Stromal cell of bone marrow (primary cell): ENCODE data around the gene ARHGEF17.

Experiments
- DNase-seq: peaks from one replicate; pipeline ENCODE4 v3.0.0-alpha.2; 2012; ENCODE audit warnings: low read depth

Gene ARHGEF17

DNA sequence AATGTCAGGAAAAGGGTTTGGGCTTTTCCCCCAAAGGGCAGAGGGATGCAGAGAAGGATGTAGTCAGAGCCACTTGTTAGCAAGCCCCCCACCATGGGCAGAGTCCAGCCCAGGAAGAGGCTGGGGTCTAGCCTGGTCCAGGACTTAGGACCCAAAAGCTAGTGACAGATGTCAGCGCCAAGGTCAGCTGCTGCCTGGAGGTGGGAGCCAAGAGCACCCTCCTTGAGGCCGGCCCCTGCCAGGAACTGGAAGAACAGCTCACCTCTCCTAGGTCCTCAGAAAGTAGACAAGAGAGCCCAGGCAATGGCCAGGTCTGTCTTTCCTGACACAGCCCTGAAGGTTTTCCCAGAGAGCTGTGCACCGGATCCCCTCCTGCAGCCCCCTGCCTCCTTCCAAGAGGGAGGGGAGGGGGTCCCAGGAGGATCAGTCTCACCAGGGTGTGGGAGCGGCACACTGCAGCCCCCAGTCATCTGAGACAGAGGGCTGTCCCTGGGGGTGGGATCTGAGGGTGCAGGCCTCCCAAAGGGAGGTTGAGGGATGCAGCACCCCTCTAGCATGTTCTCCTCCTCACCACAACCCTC, 14.6 kb upstream of the ARHGEF17 start:
- no peak for DNase-seq

DNA sequence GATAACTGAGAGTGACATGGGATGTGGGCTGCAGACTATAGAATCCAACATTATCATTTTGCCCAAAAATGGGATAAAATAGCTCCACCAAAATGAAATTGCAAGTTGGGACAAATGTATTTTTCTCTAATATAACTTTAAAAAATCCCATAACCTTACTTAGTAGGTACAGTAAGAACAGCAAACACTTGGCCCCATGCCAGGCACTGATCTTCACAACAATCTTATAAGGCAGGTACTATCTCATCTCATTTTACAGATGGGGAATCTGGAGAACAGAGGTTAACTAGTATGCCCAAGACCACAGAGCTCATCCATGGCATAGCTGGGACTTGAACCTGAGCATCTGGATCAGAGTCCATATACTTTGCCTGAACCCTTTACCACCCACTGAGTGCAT, 13.5 kb upstream of the ARHGEF17 start:
- no peak for DNase-seq

DNA sequence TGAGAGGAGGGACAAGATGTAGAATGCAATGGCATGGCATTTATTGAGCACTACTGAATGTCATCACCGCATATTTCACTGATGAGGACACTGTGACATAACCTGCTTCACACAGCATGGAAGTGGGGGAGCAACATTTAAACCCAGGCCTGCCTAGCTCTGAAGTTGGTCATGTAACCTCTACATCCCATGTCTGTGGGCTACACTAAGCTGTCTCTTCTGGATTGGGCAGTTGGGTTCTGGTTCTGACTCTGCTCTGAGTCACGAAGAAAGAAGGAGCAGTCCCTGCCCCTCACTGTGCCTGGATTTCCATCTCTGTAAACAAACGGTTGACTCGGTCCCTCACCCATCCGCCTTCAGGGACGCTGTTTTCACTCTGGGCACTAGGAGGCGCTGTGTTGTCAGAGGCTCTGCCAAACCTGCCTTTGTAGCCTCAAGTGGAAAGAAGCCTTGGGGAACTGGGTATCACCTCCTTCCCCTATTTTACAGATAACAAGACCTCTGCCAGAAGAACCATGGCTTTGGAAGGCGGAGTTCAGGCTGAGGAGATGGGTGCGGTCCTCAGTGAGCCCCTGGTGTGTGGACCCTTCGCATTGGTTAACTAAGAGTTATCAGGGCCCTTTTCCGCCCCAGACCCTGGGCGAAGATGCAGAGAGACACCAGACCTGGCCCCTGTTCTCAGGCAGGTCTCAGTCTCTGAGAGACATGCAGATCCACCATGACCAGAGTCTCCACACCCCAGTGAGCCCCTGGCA, 12.7 kb upstream of the ARHGEF17 start:
- peak; percentile 89 for DNase-seq

DNA sequence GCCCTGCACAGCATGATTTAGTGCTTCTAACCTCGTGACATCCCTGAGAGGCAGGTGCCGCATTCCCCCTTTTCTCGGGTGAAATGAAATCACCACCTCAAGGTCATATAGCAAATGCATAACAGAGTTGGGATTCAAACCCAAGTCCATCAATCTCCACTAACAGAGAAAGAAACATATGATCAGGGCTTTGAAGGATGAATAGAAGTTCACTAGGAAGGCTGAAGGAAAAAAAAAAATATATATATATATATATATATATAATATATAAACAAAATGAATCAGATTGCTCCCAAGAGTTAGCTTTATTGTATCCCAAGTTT, 12.1 kb upstream of the ARHGEF17 start:
- DNase-seq, result no peak

DNA sequence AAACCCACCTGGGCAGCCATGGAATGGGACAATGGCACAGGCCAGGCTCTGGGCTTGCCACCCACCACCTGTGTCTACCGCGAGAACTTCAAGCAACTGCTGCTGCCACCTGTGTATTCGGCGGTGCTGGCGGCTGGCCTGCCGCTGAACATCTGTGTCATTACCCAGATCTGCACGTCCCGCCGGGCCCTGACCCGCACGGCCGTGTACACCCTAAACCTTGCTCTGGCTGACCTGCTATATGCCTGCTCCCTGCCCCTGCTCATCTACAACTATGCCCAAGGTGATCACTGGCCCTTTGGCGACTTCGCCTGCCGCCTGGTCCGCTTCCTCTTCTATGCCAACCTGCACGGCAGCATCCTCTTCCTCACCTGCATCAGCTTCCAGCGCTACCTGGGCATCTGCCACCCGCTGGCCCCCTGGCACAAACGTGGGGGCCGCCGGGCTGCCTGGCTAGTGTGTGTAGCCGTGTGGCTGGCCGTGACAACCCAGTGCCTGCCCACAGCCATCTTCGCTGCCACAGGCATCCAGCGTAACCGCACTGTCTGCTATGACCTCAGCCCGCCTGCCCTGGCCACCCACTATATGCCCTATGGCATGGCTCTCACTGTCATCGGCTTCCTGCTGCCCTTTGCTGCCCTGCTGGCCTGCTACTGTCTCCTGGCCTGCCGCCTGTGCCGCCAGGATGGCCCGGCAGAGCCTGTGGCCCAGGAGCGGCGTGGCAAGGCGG, 11.4 kb upstream of the ARHGEF17 start:
- no peak for DNase-seq

DNA sequence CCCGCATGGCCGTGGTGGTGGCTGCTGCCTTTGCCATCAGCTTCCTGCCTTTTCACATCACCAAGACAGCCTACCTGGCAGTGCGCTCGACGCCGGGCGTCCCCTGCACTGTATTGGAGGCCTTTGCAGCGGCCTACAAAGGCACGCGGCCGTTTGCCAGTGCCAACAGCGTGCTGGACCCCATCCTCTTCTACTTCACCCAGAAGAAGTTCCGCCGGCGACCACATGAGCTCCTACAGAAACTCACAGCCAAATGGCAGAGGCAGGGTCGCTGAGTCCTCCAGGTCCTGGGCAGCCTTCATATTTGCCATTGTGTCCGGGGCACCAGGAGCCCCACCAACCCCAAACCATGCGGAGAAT, 10.9 kb upstream of the ARHGEF17 start:
- no peak for DNase-seq

DNA sequence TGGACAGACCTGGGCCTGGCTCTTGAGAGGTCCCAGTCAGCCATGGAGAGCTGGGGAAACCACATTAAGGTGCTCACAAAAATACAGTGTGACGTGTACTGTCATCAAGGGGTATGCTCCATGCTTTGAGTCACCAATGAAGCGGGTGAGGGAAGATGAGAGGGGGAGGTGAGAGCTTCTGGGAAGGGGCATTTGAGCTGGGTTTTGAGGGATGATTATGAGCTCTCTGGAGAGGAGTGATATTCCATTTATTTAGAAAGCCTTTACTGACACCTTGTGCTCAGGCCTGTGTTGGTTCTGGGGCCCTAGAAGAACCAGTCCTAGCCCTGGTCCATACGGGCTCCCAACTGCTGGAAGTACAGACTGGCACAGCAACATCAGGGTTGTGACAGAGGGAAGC, 10.4 kb upstream of the ARHGEF17 start:
- no peak for DNase-seq

DNA sequence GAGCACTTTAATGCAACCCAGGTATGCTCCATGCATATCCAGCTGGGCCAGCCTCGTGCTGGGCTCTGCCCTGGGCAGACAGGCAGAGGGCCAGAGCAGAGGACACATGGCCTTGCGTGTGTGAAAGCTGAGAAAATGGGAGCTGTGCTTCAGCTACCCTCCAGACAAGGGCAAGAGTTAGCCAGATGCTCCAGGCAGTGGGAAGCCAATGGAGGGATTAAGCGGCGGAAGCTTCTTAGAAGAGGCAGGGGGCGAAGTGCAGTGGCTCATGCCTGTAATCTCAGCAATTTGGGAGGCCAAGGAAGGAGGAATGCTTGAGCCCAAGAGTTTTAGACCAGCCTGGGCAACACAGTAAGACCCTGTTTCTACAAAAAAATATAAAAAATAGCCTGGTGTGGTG, 9.8 kb upstream of the ARHGEF17 start:
- no peak for DNase-seq

DNA sequence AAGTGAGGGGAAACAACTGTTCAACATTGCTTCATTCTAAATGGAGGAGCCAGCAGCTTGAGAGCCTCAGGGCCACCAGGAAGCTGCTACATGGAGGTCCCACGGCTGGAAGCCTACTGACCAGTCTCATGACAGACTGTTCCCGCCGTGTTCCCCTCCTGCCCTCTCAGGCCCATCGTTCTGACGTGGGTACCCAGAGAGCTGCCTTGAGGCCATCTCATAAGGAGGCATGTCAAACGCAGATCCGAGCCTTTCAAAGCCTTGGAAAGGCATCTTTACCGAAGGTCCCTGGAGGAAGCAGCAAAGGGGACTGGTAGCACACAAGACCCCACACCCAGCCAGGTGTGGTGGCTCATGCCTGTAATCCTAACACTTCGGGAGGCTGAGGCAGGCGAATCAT, 8.3 kb upstream of the ARHGEF17 start:
- DNase-seq, result no peak

DNA sequence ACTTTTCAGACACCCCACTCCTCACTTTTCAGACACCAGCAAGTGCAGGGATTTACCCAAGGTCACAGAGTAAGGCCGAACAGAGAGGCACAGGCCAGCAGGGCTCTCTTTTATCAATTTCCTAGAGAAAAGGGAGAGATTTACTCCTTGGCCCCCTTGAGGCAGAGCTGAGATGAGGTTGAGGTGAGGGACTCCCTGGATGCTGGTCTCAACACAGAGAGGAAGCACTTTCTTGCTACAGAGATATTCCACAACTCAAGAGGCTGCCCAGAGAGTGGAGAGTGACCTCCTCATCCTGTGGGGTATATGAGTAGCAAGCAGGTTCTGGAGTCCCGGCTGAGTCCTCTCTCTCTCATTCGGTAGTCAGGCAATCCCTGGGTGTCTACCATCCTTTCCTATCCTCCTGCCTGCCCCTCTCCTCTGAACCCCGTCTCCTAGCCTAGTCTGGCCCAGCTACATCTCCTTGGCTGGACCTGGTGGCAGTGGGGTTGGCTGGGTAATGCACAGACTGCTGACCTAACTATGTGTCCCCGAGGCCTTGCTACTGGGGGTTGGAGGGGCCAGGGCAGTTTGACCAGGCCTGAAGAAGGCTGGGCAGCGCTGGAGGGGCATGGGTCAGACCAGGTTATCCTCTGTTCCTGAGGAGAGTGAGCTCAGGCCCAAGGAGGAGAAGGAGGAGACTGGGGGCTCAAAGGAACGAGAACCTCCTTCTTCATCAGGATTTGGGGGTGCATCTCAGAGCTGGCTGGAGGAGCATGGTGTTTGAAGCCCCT, 1.8 kb upstream of the ARHGEF17 start:
- DNase-seq, result no peak

DNA sequence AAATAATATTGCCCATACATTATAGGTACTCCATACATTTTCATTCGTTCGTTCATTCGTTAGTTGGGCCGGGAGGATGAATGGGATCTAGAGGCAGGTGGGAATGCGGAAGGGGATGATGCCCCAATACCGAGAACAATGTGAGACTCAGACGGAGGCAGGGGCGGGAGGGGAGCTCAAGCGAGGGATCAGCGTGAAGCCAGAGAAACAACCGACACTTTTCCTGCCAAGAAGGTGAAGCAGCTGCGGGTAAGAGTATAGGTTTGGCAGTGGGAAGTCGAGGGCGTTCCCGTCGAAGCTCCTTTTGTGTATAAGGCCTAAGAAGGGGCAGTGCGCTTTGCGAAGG, 1.1 kb upstream of the ARHGEF17 start:
- no peak for DNase-seq

DNA sequence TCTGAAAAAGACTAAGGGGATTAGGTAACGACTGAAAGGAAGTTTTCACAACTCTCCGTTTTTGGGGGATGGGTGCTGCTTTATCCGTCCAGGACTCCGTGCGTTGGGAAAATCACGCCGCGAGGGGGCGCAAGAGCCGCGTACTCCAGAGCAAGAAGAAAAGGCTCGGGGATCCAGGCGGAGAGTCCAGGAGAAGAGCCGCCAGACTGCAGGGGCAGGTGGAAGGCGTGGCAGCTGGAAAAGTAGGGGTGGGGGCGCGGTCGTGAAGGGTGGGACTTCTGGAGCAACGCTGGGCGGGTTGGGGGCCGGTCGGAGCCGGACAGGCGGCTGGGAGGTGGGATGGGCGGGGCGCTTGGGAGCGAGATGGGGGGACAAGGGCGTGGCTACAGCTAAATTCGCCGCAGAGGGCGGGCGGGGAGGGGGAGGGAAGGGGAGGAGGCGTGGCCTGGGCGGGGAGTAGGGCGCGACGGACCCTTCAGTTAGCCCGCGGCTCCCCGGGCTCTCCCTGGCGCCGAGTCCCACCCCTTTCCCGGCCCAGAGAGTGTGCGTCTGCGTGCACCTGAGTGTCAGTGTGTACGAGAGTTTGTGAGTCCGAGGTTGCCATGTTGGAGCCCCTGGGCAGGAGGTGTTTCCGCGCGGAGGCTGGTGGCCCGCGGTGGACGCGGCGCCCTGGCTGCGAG, 613 bp upstream of the ARHGEF17 start:
- peak; percentile 92 for DNase-seq

DNA sequence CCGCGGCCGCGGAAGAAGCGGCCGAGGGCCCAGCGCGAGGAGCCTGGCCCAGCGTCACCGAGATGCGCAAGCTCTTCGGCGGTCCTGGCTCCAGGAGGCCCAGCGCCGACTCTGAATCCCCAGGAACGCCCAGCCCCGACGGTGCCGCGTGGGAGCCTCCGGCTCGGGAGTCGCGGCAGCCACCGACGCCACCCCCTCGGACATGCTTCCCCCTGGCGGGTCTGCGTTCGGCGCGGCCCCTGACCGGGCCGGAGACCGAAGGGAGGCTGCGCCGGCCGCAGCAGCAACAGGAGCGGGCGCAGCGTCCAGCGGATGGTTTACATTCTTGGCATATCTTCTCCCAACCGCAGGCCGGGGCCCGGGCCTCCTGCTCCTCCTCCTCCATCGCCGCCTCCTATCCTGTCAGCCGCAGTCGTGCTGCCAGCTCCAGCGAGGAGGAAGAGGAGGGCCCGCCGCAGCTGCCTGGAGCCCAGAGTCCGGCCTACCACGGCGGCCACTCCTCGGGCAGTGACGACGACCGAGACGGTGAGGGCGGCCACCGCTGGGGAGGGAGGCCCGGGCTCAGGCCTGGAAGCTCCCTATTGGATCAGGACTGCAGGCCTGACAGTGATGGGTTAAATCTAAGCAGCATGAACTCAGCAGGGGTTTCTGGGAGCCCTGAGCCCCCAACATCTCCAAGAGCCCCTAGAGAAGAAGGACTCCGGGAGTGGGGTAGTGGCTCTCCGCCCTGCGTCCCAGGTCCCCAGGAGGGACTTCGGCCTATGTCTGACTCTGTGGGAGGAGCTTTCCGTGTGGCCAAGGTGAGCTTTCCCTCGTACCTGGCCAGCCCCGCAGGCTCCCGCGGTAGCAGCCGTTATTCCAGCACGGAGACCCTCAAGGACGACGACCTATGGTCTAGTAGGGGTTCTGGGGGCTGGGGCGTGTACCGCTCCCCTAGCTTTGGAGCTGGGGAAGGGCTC, 1.2 kb downstream of the ARHGEF17 start:
- peak; percentile 94 for DNase-seq

DNA sequence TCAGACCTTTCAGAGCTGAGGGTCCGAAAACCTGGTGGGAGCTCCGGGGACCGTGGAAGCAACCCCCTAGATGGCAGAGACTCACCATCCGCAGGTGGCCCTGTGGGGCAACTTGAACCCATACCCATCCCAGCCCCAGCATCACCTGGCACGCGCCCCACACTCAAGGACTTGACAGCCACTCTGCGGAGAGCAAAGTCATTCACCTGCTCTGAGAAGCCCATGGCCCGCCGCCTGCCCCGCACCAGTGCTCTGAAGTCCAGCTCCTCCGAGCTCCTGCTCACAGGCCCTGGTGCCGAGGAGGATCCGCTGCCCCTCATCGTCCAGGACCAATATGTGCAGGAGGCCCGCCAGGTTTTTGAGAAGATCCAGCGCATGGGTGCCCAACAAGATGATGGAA, 2.0 kb downstream of the ARHGEF17 start:
- no peak for DNase-seq

DNA sequence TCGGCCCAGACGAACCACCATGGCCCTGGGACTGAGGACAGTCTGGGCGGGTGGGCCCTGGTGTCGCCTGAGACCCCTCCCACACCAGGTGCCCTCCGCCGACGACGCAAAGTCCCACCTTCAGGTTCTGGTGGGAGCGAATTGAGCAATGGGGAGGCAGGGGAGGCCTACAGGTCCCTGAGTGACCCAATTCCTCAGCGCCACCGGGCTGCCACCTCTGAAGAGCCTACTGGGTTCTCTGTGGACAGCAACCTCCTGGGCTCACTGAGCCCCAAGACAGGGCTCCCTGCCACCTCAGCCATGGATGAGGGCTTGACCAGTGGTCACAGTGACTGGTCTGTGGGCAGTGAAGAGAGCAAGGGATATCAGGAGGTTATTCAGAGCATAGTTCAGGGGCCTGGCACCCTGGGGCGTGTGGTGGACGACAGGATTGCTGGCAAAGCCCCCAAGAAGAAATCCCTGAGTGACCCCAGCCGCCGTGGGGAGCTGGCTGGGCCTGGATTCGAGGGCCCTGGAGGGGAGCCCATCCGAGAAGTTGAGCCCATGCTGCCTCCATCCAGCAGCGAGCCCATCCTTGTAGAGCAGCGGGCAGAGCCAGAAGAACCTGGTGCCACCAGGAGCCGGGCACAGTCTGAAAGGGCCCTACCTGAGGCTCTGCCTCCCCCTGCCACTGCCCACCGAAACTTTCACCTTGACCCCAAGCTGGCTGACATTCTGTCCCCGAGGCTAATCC, 2.8 kb downstream of the ARHGEF17 start:
- DNase-seq, result no peak

DNA sequence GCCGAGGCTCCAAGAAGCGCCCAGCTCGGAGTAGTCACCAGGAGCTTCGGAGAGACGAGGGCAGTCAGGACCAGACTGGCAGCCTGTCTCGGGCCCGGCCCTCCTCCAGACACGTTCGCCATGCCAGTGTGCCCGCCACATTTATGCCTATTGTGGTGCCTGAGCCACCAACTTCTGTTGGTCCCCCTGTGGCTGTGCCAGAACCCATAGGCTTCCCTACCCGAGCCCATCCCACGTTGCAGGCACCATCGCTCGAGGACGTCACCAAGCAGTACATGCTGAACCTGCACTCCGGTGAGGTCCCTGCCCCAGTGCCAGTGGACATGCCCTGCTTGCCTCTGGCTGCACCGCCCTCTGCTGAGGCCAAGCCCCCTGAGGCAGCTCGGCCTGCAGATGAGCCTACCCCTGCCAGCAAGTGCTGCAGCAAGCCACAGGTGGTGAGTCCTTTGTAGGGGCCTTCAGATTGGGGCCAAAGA, 3.4 kb downstream of the ARHGEF17 start:
- DNase-seq, result no peak

DNA sequence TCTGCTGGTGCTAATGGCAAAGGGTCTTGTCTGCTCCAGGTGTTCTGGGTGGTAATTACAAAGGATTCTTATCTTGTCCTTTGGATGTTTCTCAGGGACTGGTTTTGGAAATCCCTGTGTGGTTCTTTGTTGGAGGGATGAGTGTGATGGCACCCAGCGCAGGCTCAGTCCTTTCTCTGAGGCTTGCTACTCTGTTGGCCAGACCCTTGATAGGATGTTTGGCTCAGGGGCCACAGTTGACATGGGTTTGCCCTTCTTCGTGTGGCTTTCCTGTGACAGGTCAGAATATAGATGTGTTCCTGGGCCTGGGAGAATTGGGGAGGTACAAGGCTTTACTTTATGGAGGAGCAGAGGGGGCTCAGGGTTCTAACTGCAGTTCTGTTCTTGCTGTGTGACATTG, 4.0 kb downstream of the ARHGEF17 start:
- no peak for DNase-seq

DNA sequence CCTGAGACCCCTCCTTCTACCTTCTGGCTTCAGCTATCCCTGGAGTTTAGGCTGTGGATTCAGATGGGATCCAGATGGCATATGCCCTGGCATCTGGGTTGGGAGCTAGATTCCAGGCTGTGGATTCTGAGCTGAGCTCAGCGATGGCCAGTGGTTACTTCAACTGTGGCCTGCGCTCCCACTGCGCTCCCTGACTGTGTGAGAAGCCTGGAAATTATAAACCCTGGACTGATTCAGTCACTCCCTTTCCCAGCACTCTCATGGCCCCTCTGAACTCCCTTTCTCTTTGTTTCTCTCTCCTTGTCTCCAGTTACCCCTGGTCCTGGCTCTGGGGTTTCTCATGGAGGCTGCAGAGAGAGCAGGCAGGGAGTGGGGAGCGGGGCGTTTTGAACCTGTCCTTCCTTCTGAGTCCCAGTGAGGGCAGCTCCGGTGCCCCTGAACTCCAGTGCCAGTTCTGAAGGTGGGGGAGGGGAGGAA, 4.8 kb downstream of the ARHGEF17 start:
- peak; percentile 64 for DNase-seq

DNA sequence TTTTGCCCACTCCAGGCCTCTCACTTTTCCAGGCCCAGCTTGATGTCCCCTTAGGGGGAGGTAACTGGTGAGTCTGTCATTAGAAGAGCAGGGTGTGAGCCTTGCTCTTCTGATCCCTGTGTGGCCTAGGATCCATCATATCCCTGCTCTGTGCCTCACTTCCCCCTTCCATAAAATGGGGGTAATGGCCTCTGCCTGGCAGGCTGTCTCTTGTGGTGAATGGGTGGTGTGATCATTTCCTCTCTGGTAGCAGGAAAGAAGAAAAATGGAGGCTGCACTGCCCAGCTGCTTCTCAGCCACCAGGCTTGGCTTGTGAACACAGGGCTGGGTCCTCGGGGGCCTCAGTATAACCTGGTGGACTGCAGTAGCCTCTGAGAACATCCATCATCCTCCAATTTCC, 5.6 kb downstream of the ARHGEF17 start:
- no peak for DNase-seq
